Testis (tissue), 2 donors: Measurements from ENCODE around the gene MLH3.
"Not testable (repeated sequence)": the region's sequence is repeated elsewhere in the genome, so short reads cannot be mapped to it uniquely, and the experiment has no call there.

Source experiments
- CTCF ChIP-seq, 3 experiments: fragments of 450-650 bp in 2 of 3; fragments of 200-600 bp in 1 of 3; sonication (generic) in 1 of 3; IDR thresholded peaks; one replicate each; pipeline ENCODE4 v1.5.1; 2016 to 2019; ENCODE audit warnings: antibody characterized with exemption in 3 of 3, mild to moderate bottlenecking in 2 of 3, moderate library complexity in 1 of 3
- POLR2A ChIP-seq: fragments of 450-650 bp; IDR thresholded peaks from one replicate; pipeline ENCODE4 v1.6.1; 2017; ENCODE audit warnings: antibody characterized with exemption, mild to moderate bottlenecking, moderate library complexity

- not testable (repeated sequence) for TF ChIP-seq CTCF (IDR thresholded peaks at IDR 0.05); POLR2A
These were observed 55.5 kb downstream of the MLH3 start for GRCh38 chr14:74995781-74996180.
